ENCODE results near the gene SRA1. TPM values are rescaled to one million over a fixed set of nuclear protein-coding genes. Genes with fewer than 3 reads are reported as not detected.
"Not testable (repeated sequence)": the region's sequence is repeated elsewhere in the genome, so short reads cannot be mapped to it uniquely, and the experiment has no call there.

SRA1 gene
- 20.5 TPM for polyA plus RNA-seq (ENCODE audit: insufficient read length)

DNA sequence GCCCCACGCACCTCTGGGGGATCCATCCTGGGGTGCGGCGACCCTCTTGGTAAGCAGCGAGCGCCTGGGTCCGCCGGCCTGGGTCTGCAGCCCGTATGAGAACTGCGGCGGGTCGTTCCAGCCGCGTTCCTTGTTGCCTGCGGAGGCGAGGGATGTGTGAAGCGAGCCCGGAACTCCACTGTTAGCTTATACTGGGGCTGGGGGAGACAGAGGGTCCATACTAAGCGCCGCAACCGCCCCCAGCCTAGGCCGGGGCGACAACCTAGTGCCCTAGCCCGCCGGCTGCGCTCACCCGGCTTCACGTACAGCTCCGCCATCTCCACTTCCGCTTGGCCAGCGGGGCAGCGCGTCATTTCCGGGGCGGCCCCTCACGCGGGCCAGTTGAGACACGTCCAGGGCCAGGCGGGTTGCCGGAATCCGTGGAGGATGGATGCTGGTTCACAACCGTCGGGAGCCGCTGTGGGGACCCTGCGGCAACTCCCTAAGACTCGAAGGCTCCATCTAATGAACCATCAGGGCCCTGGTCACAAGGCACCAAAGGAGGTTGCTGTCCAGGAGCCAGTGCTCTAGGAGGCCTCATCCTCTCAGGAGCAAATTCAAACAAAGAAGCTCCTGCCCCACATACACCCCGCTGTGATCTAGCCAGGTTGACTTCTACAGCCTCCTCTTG is at the start of gene SRA1:
Gene SRA1, minus strand, starts transcription at position 338 of the 670 bp plus-strand sequence. Its CDS starts 21 bp downstream, at position 317.
- peak; percentile 93 for DNase-seq

DNA sequence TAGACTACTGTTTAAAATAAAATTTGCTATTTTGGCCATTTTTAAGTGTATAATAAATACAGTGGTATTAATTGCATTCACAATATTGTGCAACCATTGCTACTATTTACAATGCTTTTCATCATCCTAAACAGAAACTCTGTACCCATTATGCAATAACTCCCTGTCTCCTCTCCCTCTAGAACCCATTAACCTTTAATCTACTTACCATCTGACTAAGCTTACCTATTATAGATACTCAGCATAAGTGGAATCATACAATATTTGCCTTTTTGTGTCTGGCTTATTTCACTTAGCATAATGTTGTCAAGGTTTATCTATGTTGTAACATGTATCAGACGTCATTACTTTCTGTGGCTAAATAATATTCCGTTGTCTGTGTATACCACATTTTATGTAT is 49.8 kb upstream of the SRA1 start:
- no peak for DNase-seq

GRCh38 chr5:140605879-140606278 is 48.6 kb upstream of the SRA1 start:
- DNase-seq: no peak

DNA sequence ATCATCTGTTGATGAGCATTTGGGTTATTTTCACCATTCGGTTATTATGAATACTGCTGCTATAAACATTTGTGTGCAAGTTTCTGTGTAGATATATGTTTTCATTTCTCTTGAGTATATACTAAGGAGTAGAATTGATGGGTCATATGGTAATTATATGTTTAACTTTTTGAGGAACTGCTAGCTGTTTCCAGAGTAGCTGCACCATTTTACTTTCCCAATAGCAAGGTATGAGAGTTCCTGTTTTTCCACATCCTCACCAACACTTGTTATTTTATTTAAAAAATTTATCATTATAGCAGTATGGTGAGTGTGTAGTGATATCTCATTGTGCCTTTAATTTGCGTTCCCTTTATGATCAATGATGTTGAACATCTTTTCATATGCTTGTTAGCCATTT is 46.5 kb upstream of the SRA1 start:
- DNase-seq: no peak

DNA sequence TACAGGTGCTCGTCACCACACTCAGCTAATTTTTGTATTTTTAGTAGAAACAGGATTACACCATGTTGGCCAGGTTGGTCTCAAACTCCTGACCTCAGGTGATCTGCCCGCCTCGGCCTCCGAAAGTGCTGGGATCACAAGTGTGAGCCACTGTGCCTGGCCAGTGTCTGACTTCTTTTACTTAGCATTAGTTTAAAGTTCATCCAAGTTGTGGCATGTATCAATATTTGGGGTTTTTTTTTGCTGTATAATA is 46.1 kb upstream of the SRA1 start:
- not testable (repeated sequence) for DNase-seq

GRCh38 chr5:140602147-140602546 is 44.9 kb upstream of the SRA1 start:
- DNase-seq: no peak

DNA sequence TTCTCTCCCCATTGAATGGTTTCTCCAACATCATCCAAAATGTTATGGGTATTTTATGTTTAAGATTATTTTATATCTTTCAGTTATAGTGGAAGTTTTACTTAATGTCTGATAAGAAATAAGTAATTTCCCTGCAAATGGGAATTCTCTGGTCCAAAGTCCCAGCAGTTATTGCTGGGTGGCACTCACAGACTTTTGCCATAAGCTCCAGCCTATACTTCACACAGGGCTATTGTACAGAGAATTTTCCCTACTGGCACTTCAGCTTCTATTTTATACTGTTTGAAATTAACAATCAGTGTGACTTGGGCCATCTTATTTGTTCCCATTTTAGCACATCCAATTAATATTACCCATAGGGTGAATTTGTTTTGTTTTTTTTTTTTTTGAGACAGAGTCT is 42.8 kb upstream of the SRA1 start:
- no peak for DNase-seq

- DNase-seq: no peak
Observed at GRCh38 chr5:140598836-140599235, 41.6 kb upstream of the SRA1 start.

- DNase-seq: no peak
Observed at GRCh38 chr5:140596321-140596741, 39.1 kb upstream of the SRA1 start.

- DNase-seq: peak; percentile 19
Observed at GRCh38 chr5:140595538-140596300, 38.4 kb upstream of the SRA1 start.

DNA sequence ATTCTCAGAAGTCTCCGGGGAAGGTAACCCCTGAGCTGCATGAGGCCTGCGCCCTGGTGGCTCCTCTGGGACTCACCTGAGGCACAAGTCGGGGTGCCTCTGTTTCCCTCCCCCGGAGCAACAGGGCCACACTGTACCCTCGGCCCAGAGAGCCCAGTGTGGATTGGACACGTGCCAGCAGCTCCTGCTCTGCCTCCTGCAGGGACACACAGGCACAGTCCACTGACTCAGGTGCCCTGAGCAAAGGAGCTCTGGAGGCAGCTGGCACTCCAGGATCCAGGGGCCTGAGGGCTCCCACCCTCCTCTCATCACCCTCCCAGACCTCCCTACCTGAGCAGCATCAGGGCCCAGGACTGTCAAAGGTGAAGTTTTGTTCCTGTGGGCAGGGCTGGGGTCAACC is 36.9 kb upstream of the SRA1 start:
- DNase-seq: no peak

GRCh38 chr5:140593070-140593469 is 35.8 kb upstream of the SRA1 start:
- not testable (repeated sequence) for DNase-seq

DNA sequence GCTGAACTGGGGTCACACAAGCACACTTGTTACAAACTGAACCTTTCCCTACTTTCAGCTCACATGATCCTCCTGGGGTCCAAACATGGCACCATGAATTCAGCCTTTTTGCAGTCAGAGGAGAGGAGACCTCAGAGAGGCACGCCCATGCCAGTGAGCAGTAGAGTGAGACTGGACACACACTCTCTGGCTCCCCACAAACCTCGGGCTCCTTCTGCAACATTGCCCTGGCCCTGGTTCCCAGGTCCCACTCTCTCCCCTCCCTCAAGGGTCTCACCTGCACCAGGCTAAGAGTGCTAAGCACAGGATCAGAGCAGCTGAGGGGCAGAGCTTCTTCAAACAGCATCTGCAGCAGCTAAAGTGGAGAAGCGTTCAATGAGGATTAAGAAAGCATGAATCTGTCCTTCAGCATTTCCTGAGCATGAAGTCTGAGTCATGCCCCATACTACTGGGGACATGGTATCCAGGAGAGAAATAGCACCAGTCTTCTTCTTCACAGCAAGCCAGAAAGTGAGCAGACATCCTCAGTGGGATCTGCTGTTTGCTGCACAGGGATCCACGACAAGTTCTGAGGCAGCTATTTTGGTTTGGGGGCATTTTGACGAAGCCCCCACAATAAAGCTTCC is 34.6 kb upstream of the SRA1 start:
- DNase-seq: no peak

- no peak for DNase-seq
Observed at GRCh38 chr5:140590861-140591260, 33.6 kb upstream of the SRA1 start.

- DNase-seq: no peak
Observed at GRCh38 chr5:140588311-140589070, 31.2 kb upstream of the SRA1 start.

GRCh38 chr5:140587495-140587894 is 30.2 kb upstream of the SRA1 start:
- no peak for DNase-seq

- DNase-seq: not testable (repeated sequence)
Observed at GRCh38 chr5:140579188-140579747, 22.0 kb upstream of the SRA1 start.

DNA sequence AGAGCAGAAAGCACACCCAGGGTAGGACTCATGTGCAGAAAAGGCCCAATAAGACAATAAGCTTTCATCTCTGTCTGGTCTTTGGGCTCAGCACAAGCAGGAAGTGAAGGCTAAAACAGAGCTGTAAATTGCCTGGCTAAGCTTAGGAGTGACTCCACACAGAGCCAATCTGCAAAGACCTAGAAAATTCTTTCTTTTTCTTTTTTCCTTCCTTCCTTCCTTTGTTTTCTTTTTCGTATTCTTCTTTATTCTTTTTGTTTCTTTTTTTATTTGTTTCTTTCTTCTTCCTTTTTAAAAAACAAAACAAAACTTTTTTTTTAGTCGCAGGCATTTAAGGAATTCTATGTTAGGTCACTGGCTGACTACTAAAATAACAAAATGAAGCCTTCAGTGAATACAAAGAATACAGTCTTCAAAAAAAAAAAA is 19.5 kb upstream of the SRA1 start:
- no peak for DNase-seq

DNA sequence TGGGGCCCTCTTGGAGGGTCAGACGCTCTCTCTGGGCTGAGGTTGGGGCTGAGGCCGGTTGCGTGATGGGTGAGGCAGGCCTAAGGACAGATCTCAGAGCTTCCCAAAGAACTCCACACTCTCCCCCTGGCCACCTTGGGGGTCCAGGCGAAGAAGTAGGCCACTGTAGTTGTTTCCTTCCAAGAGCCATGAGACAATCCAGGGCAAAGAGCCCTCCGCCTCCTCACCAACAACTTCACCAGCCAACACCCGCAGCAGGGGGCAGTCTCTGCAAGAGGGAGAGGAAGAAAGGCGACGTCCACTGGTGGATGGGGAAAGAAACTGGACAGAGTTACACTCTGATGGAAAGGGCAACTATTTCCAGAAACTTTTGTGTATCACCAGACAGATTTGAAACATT is 18.0 kb upstream of the SRA1 start:
- DNase-seq: no peak

DNA sequence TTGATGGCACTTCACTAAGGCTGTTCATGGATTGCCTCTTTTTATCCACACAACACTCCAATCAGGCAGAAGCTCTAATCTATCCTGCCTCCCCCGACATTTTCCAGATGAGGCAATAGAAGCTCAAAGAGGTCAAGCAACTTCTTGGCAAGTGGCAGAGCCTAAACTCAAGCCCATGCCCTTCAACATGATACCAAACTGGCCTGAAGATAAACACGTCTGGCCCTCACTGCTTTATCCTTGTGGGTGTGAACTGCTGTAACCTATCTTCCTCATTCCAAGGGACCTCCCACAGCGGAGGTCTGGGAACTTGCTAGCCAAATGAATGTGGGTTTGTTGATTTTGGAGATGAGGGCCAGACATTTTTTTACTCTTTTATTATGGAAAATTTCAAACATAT is 16.9 kb upstream of the SRA1 start:
- DNase-seq: no peak

- DNase-seq: no peak
Observed at GRCh38 chr5:140573683-140574082, 16.4 kb upstream of the SRA1 start.

- DNase-seq: no peak
Observed at GRCh38 chr5:140571105-140571504, 13.8 kb upstream of the SRA1 start.

DNA sequence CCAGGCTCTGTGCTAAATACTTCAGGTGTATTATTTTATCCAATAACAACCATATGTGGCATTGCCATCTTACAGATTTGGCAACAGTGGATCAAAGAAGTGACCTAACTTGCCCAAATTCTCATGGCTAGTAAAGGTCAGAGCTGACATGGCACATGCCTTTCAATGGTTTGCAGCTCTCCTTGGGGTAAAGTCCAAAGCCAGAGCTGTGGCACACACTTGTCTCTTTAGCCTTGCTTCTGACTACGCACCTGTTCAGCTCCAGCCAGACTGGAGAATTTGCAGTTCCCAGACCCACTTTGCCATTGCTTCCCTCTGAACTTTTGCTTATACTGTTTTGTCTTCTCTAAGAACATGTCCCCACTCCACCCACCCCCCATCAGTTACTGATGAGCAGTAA is 13.2 kb upstream of the SRA1 start:
- DNase-seq: no peak

Measured in hindlimb muscle (tissue), 1 donor.